ENCODE measurements around the gene SCO1. TPM values are rescaled to one million over a fixed set of nuclear protein-coding genes. Genes with fewer than 3 reads are reported as not detected.
A peak's percentile ranks its signal among the peaks of the same experiment; 100 is the strongest.

Gene SCO1
- total and polyA plus RNA-seq, 2 of the 4 experiments (the other 2 are of a cell fraction): 17.0 to 21.7 TPM

- Histone ChIP-seq H3K56ac (ENCODE audit: extremely low read depth, insufficient read depth, low read length) (no peak overlapping the region), H2AK5ac (ENCODE audit: low read depth, low read length) (no peak overlapping the region), H4K5ac (ENCODE audit: low read depth, low read length) (no peak overlapping the region), H4K8ac (ENCODE audit: low read depth in 2 of 2, low read length in 2 of 2) (no peak overlapping the region), H2AFZ (replicated peaks; ENCODE audit: low read length, poor library complexity) (no peak overlapping the region), H3K27ac (ENCODE audit: insufficient read depth, low read length) (no peak overlapping the region), H3K9me3 (ENCODE audit: control insufficient read depth, insufficient read depth, low read length) (no peaks in the 10 kb centered on the region), H2BK120ac (ENCODE audit: low read depth, low read length) (no peak overlapping the region), H2BK15ac (ENCODE audit: low read depth, low read length) (no peak overlapping the region), H3K36me3 (ENCODE audit: control insufficient read depth, insufficient read depth, low read length) (no peaks in the 10 kb centered on the region), H3K18ac (ENCODE audit: low read depth, low read length) (no peak overlapping the region), H4K20me1 (ENCODE audit: insufficient read depth, low read length) (no peaks in the 10 kb centered on the region), H2AK9ac (replicated peaks; ENCODE audit: low read depth, low read length, poor library complexity) (no peak overlapping the region), H3K14ac (replicated peaks; ENCODE audit: low read depth, low read length) (no peak overlapping the region), H3K9ac (ENCODE audit: low read depth, low read length) (no peak overlapping the region), H2BK5ac (ENCODE audit: low read depth, low read length, poor library complexity, severe bottlenecking) (no peak overlapping the region), H4K91ac (ENCODE audit: insufficient read depth, low read depth, low read length) (no peak overlapping the region), H3K23ac (ENCODE audit: low read depth, low read length) (no peak overlapping the region), H3K4me3 (ENCODE audit: insufficient read depth, low read depth, low read length) (no peak overlapping the region), H3K4me1 (ENCODE audit: control insufficient read depth, insufficient read depth, low read length) (peaks cover 6% of the 10 kb centered on the region), H3K4ac (ENCODE audit: low read depth, low read length) (no peak overlapping the region), H3K79me1 (ENCODE audit: low read depth in 1 of 2, low read length in 2 of 2) (no peaks in the 10 kb centered on the region), H3K4me2 (ENCODE audit: low read depth, low read length) (no peak overlapping the region; the same call in none of the 2 replicates), H3K9me1 (ENCODE audit: insufficient read depth, low read length) (0 out of 2 replicates have a peak, but pooled peaks cover 6% of the 10 kb centered on the region), H3K27me3 (ENCODE audit: control insufficient read depth, insufficient read depth, low read length) (no peaks in the 10 kb centered on the region), H2BK20ac (ENCODE audit: low read depth, low read length) (no peak overlapping the region)
- in situ Hi-C loops (cut with MboI; ENCODE audit: low sequenced_read_pairs): loop anchor here (10.0 to 25.0 kb wide), 2 partner anchors 58 to 1320 kb away; partner anchors contain the start of gene ZNF18
- TF ChIP-seq USF2 (IDR thresholded peaks at IDR 0.05; ENCODE audit: low read depth, low read length): no peak
- TF ChIP-seq ELK1 (IDR thresholded peaks at IDR 0.05; ENCODE audit: borderline replicate concordance, low read depth, low read length): no peak
- TF ChIP-seq CEBPB (IDR thresholded peaks at IDR 0.05; ENCODE audit: low read depth, low read length): peak; percentile 77
- CTCF ChIA-PET: no interaction called here
- no CpG with 5 or more reads among the region's 5 CpGs for WGBS, 2 experiments (ENCODE audit: extremely low coverage in 2 of 2, insufficient read length in 1 of 2)
- BruUV-seq (replicated peaks): no TSS peak
- DNase-seq (peak; percentile 18), ATAC-seq (ENCODE audit: low read depth) (no peak; the same call in 1 of the 2 replicates)
- POLR2A ChIA-PET (ENCODE audit: unreplicated experiment): no interaction called here
- intact Hi-C loops (cut with micrococcal nuclease): no loop called here
- dilution Hi-C loops (cut with HindIII; ENCODE audit: low sequenced_read_pairs, unreplicated experiment): no loop called here
Measured at GRCh38 chr17:10666906-10667305, 30.4 kb downstream of the SCO1 start.
